Measurements from ENCODE around the gene ARHGAP32. TPM values are rescaled to one million over a fixed set of nuclear protein-coding genes. Genes with fewer than 3 reads are reported as not detected.

Gene ARHGAP32
- total RNA-seq, 1 experiment from 2014 or later = 22.0 TPM

GRCh38 chr11:129237880-129238638, 45.9 kb upstream of the ARHGAP32 start:
- no peak overlapping the region for H3K27ac ChIP-seq (ENCODE audit: insufficient read length, low read depth, low read length)
- H3K79me2 ChIP-seq (ENCODE audit: insufficient read depth, low read length) = peaks cover 2% of the 10 kb centered on the region; the same call in 1 of the 2 replicates
- no peak overlapping the region for H2BK15ac ChIP-seq (ENCODE audit: low read depth, low read length)
- no peak overlapping the region for H2AFZ ChIP-seq (ENCODE audit: low read length)
- no peaks in the 10 kb centered on the region for H3K79me1 ChIP-seq (ENCODE audit: insufficient read depth, low read depth, low read length, poor library complexity, severe bottlenecking)
- H2BK20ac ChIP-seq (ENCODE audit: low read depth, low read length, poor library complexity, severe bottlenecking) = no peak overlapping the region
- no peak overlapping the region for H3K14ac ChIP-seq (ENCODE audit: insufficient read depth, low read length)
- H3K27me3 ChIP-seq (ENCODE audit: insufficient read depth, low read length) = no peaks in the 10 kb centered on the region
- no peak overlapping the region for H2BK120ac ChIP-seq (ENCODE audit: low read depth, low read length, poor library complexity, severe bottlenecking)
- peaks cover 7 to 11% of the 10 kb centered on the region in 2 experiments for H3K4me1 Mint-ChIP-seq
- no peak overlapping the region for H3K4me3 Mint-ChIP-seq
- no peaks in the 10 kb centered on the region for H3K27me3 Mint-ChIP-seq (ENCODE audit: low read depth)
- no peak overlapping the region for H3K23ac ChIP-seq (ENCODE audit: insufficient read length, low read depth, low read length)
- H3K4me2 ChIP-seq (ENCODE audit: insufficient read depth, insufficient read length, low read length) = no peak overlapping the region
- no peak for DNase-seq
- H4K91ac ChIP-seq (ENCODE audit: insufficient read length, low read depth, low read length) = no peak overlapping the region
- H3K4me1 ChIP-seq (ENCODE audit: insufficient read depth, low read length) = no peaks in the 10 kb centered on the region
- no peaks in the 10 kb centered on the region for H3K9me3 ChIP-seq (ENCODE audit: control insufficient read depth, low read depth, low read length)
- TF ChIP-seq CTCF (conservative IDR thresholded peaks at IDR 0.05) = no peak
- no peaks in the 10 kb centered on the region for H4K20me1 ChIP-seq (ENCODE audit: control insufficient read depth, insufficient read depth, insufficient read length)
- H3T11ph ChIP-seq (ENCODE audit: low read length) = no peak overlapping the region
- no peak overlapping the region for H2BK12ac ChIP-seq (ENCODE audit: insufficient read length, low read depth, low read length)
- no peak overlapping the region for H3K56ac ChIP-seq (ENCODE audit: insufficient read length, low read depth, low read length)
- no peaks in the 10 kb centered on the region; a peak in 1 of 5 replicates for H3K9me3 Mint-ChIP-seq
- H3K9ac ChIP-seq (ENCODE audit: extremely low read depth, insufficient read length, low read length) = no peak overlapping the region
- no peak overlapping the region for H3K4ac ChIP-seq (ENCODE audit: low read depth, low read length)
- H3K23me2 ChIP-seq (ENCODE audit: insufficient read length, low read depth, low read length, poor library complexity, severe bottlenecking) = no peaks in the 10 kb centered on the region
- H3K27ac Mint-ChIP-seq = peak overlapping the region; percentile 6 to 71 (median 21); a peak in 5 of 7 replicates
- no peak overlapping the region for H4K8ac ChIP-seq (replicated peaks; ENCODE audit: insufficient read length, low read depth, low read length)
- H2BK5ac ChIP-seq (ENCODE audit: insufficient read length, low read length) = no peak overlapping the region
- H3K36me3 Mint-ChIP-seq (ENCODE audit: insufficient read depth in 1 of 3, low read depth in 3 of 3) = peaks cover 0 to 7% (median 2%) of the 10 kb centered on the region in 3 experiments; a peak in 3 of 7 replicates
- H3K18ac ChIP-seq (ENCODE audit: insufficient read length, low read depth, low read length) = no peak overlapping the region
- no peak overlapping the region for H2AK5ac ChIP-seq (ENCODE audit: insufficient read length, low read length)
- no CpG with 5 or more reads among the region's 3 CpGs for WGBS (ENCODE audit: extremely low coverage, insufficient read length, low lambda C conversion rate)
- H4K5ac ChIP-seq (ENCODE audit: insufficient read length, low read depth, low read length) = no peak overlapping the region
